HG03064 (cell line): Measurements from ENCODE around the gene FOXP1.

Experiments used
- ATAC-seq: cut with Tn5 transposase; IDR thresholded peaks from one replicate; pipeline ENCODE4 v1.9.1; 2021; ENCODE audit warnings: low read depth; ENCODE audit not compliant: unreplicated experiment

FOXP1 gene

GRCh38 chr3:71144525-71145253, 438.8 kb downstream of the FOXP1 start:
- ATAC-seq: no peak

DNA sequence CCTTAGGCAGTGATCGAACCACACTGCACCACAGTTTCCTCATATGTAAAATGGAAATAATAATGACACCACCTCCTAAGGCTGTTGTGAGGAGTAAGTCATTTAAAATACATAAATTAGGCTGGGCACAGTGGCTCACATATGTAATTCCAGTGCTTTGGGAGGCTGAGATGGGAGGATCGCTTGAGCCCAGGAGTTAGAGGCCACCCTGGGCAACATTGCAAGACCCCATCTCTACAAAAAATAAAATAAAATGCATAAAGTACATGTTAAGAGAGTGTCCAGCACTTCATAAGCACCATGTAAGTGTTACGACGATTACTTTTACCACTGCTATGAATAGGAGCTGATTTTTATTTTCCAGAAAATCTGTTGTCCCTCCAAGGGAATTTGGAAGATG, 440.0 kb downstream of the FOXP1 start:
- ATAC-seq: no peak

- no peak for ATAC-seq
Measured at GRCh38 chr3:71142441-71143161, 440.9 kb downstream of the FOXP1 start.

- no peak for ATAC-seq
Measured at GRCh38 chr3:71140477-71140876, 443.1 kb downstream of the FOXP1 start.

DNA sequence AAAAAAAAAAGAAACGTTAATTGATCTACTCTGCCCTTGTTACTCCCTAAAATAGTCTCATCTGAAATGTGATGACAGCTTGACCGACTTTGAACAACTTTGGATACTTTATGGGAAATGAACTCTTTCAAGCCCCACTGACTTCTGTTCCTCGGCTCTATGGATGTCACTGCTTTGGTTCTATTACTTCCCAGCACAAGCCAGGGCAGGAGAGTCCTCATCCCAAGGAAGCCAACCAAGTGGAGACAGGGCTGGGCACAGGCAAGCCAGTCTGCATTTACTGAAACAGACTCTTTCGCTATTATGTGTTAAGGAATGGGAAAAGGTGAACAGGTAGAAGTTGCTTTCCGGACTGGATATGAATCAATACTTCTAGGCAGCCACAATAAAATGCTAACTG, 444.0 kb downstream of the FOXP1 start:
- no peak for ATAC-seq

DNA sequence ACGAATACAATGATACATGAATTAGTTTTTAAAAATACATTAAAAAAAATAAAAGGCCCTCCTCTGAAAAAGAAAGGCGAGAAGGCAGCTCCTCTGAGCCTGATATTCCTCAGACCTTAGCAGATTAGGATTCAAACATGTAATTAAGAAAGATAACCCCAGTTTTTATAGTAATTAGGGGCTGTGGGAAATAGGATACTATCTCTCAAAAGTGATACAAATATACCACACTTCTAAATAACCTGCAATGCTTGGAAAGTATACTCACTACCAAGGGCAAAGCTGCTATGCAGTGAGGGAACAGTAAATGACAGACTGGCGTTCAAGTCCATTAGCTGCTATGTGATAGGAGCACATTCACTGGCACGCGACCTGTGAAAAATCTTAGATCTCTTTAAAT, 445.1 kb downstream of the FOXP1 start:
- no peak for ATAC-seq

- no peak for ATAC-seq
Measured at GRCh38 chr3:71136276-71136675, 447.3 kb downstream of the FOXP1 start.

GRCh38 chr3:71135373-71136088, 448.0 kb downstream of the FOXP1 start:
- ATAC-seq: no peak

DNA sequence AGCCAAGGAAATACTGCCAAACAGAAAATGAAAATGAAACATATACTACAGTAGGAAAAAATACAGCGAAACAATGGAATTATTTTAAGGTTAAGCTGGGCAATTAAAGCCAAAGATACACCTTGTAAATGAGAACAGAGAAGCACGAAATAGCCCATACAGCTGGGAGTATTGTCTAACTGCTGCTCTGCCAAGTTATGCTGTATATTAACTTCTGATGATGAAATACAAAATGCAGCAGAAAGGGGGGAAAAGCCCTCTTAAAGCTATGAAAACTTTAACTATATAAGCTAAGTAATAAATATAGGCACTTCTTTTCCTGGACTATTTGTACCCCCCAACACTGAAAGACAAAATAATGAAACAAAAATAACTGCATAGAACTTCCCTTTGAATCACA, 449.0 kb downstream of the FOXP1 start:
- no peak for ATAC-seq

DNA sequence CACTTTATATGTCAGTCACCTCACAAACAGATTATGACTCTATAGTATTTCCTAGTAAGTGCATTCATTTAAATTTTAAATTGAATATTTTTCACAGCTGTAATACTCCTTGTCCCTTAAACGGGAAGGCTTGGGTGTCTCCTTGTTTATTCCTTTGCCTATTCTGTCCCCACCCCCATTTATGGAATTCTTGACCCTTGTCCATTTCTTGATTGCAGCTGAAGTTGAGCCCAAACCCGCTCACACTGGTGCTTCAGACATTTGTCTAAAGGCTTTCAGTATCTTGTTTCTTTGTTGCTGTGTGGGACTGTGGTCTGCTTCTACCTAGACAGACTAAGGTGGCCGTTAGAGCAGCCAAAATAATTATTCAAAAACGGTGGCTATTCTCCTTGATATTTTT, 449.7 kb downstream of the FOXP1 start:
- no peak for ATAC-seq

GRCh38 chr3:71132995-71133730, 450.4 kb downstream of the FOXP1 start:
- no peak for ATAC-seq

GRCh38 chr3:71131375-71132314, 451.9 kb downstream of the FOXP1 start:
- ATAC-seq: no peak

GRCh38 chr3:71130471-71131374, 452.8 kb downstream of the FOXP1 start:
- ATAC-seq: peak; percentile 66

- no peak for ATAC-seq
Measured at GRCh38 chr3:71129611-71130431, 453.7 kb downstream of the FOXP1 start.

- ATAC-seq: no peak
Measured at GRCh38 chr3:71128961-71129360, 454.6 kb downstream of the FOXP1 start.

DNA sequence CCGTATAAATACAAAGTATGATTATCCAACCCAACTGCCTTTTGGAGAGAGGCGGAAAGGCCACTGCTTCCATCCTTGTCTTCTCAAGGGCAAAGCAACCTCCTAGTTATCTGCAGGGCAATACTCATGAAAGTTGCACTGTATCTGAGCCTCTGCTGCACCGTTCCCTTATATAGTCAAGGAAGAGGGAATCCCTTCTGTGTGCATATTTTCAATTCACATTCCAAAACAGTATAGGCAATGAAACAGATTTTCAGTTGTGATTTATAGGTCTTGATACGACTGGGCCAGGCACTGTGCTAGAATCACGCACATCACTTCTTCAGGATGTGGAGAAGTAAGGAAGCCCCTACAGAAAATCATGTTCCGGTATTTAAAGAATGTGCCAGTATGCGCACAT, 455.7 kb downstream of the FOXP1 start:
- no peak for ATAC-seq

DNA sequence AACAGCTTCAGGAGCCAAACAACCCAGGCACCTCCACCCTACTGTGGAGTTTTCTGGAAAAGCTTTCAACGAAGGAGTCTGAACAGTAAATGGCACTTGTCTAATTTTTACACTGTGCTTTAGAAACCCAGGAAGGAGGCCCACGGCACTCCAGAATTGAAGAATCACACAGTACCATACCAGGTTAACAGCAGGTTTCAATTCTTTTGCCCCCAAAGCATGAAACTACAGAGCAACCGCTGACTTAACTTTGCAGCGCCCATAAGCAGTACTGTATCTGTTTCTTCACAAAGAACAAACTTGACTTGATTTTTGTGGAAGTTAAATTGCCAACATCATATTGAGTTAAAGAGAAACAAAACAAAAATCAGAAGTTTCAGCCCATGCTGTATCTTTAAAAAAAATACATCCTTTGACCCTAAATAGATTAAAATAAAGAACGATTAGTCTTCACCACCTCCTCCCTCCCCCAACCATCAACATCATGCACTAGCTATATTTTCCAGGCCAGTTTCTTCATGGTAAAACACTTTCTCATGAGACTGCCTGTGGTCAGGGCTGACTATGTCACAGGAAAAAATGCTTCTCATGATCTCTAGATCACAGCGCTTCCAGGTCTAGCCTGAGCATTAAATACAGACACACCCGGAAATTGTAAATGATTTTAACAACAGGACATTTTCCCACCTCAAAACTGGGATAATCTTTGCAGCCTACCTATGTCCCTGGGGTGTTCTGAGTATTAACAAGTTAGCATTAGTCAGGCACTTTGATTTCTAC, 456.3 kb downstream of the FOXP1 start:
- ATAC-seq: no peak
